ENCODE measurements around the gene DGCR8.

- TF ChIP-seq EZH2 (IDR thresholded peaks at IDR 0.05; ENCODE audit: insufficient read depth, poor library complexity, severe bottlenecking) (no peak), EZH2phosphoT487 (IDR thresholded peaks at IDR 0.05; ENCODE audit: insufficient read depth, low read depth) (no peak)
Measured at GRCh38 chr22:20141186-20142077, 61.4 kb downstream of the DGCR8 start.

Measured in GM23248 (cell line).